ENCODE data around the gene MYO7B.

- TF ChIP-seq CTCF (IDR thresholded peaks at IDR 0.05), result no peak
- TF ChIP-seq POLR2A (IDR thresholded peaks at IDR 0.05), result no peak
Measured at GRCh38 chr2:127654084-127654837, 118.8 kb downstream of the MYO7B start.

Measured in lower leg skin (tissue), 3 donors.